ENCODE results near the gene EME2. TPM values are rescaled to one million over a fixed set of nuclear protein-coding genes. Genes with fewer than 3 reads are reported as not detected.
A peak's percentile ranks its signal among the peaks of the same experiment; 100 is the strongest.

The EME2 gene
- total RNA-seq, 1 donor from 2014 or later = 23.3 TPM

DNA sequence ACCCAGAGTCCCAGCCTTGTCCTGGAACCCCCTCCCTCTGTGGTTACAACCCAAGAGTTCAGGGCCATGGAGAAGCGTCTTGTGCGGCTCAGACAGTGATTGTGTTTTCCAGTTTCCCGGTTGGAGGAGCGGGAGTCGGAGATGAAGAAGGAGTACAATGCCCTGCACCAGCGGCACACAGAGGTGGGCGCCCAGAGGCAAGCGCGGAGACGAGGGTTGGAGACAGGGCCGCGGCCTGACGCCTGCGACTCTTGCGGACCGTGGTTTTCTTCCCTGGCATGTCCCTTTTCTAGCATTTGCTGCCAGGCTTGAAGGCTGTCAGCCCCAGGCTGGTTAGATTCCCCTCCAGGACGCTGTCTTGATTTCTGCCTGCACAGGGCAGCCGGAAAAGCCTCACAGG, 43.6 kb upstream of the EME2 start:
- Histone ChIP-seq H3K79me2 (ENCODE audit: insufficient read depth, low read length) (peaks cover 40% of the 10 kb centered on the region), H3K4me2 (ENCODE audit: low read length) (no peak overlapping the region), H3K27ac (ENCODE audit: low read depth, low read length) (no peak overlapping the region), H3K4me1 (ENCODE audit: insufficient read depth, low read length) (no peaks in the 10 kb centered on the region), H3K4me3 (ENCODE audit: insufficient read depth, low read depth, low read length) (no peak overlapping the region), H3K9ac (ENCODE audit: low read length) (no peak overlapping the region), H3K9me3 (ENCODE audit: insufficient read depth, low read depth, low read length) (no peaks in the 10 kb centered on the region), H3K27me3 (ENCODE audit: insufficient read depth, low read length) (no peaks in the 10 kb centered on the region), H4K20me1 (ENCODE audit: insufficient read depth, low read length) (peaks cover 54% of the 10 kb centered on the region), H3K36me3 (ENCODE audit: insufficient read depth, low read length) (peaks cover 7% of the 10 kb centered on the region), H2AFZ (ENCODE audit: low read depth, low read length) (no peak overlapping the region)
- H3K9me3 Mint-ChIP-seq (ENCODE audit: unreplicated experiment) = no peaks in the 10 kb centered on the region
- H3K4me3 Mint-ChIP-seq (ENCODE audit: unreplicated experiment) = no peak overlapping the region
- H3K27me3 Mint-ChIP-seq (ENCODE audit: low read depth, unreplicated experiment) = no peaks in the 10 kb centered on the region
- H3K36me3 Mint-ChIP-seq (ENCODE audit: low read depth, unreplicated experiment) = peaks cover 9% of the 10 kb centered on the region
- FAIRE-seq = no peak
- peak overlapping the region; percentile 34 for H3K27ac Mint-ChIP-seq (ENCODE audit: unreplicated experiment)
- no peak for TF ChIP-seq EZH2 (IDR thresholded peaks at IDR 0.05; ENCODE audit: insufficient read depth, low read length)
- TF ChIP-seq, protein P1, sequence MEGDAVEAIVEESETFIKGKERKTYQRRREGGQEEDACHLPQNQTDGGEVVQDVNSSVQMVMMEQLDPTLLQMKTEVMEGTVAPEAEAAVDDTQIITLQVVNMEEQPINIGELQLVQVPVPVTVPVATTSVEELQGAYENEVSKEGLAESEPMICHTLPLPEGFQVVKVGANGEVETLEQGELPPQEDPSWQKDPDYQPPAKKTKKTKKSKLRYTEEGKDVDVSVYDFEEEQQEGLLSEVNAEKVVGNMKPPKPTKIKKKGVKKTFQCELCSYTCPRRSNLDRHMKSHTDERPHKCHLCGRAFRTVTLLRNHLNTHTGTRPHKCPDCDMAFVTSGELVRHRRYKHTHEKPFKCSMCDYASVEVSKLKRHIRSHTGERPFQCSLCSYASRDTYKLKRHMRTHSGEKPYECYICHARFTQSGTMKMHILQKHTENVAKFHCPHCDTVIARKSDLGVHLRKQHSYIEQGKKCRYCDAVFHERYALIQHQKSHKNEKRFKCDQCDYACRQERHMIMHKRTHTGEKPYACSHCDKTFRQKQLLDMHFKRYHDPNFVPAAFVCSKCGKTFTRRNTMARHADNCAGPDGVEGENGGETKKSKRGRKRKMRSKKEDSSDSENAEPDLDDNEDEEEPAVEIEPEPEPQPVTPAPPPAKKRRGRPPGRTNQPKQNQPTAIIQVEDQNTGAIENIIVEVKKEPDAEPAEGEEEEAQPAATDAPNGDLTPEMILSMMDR (IDR thresholded peaks at IDR 0.05; ENCODE audit: insufficient read depth, low read depth, low read length) = no peak
- no peak for DNase-seq (ENCODE audit: low read depth)
- no peaks in the 10 kb centered on the region for H3K4me1 Mint-ChIP-seq (ENCODE audit: low read depth, unreplicated experiment)

DNA sequence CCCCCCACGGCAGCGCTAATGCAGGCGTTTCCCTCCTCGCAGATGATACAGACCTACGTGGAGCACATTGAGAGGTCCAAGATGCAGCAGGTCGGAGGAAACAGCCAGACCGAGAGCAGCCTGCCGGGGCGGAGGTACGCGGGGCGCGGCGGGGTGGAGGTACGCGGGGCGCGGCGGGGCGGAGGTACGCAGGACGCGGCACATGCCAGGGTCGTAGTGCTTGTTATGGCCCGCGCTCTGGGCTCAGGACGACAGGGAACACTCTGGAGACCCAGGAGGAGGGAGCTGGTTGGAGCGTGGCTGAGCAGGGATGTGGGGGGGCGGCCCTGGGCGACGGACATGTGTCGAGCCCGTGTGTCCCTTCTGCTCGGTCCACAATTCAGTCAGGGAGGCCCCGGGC, 43.2 kb upstream of the EME2 start:
- Histone ChIP-seq H4K20me1 (ENCODE audit: insufficient read depth, low read length) (peaks cover 53% of the 10 kb centered on the region), H3K27ac (ENCODE audit: low read depth, low read length) (no peak overlapping the region), H3K9me3 (ENCODE audit: insufficient read depth, low read depth, low read length) (no peaks in the 10 kb centered on the region), H3K9ac (ENCODE audit: low read length) (no peak overlapping the region), H3K4me1 (ENCODE audit: insufficient read depth, low read length) (no peaks in the 10 kb centered on the region), H3K4me2 (ENCODE audit: low read length) (no peak overlapping the region), H3K79me2 (ENCODE audit: insufficient read depth, low read length) (peaks cover 40% of the 10 kb centered on the region), H3K36me3 (ENCODE audit: insufficient read depth, low read length) (peaks cover 7% of the 10 kb centered on the region), H2AFZ (ENCODE audit: low read depth, low read length) (no peak overlapping the region), H3K4me3 (ENCODE audit: insufficient read depth, low read depth, low read length) (no peak overlapping the region), H3K27me3 (ENCODE audit: insufficient read depth, low read length) (no peaks in the 10 kb centered on the region)
- DNase-seq (ENCODE audit: low read depth) (no peak), FAIRE-seq (no peak)
- Mint-ChIP-seq H3K4me1 (ENCODE audit: low read depth, unreplicated experiment) (no peaks in the 10 kb centered on the region), H3K36me3 (ENCODE audit: low read depth, unreplicated experiment) (peaks cover 9% of the 10 kb centered on the region), H3K4me3 (ENCODE audit: unreplicated experiment) (no peak overlapping the region), H3K27ac (ENCODE audit: unreplicated experiment) (peak overlapping the region; percentile 34), H3K27me3 (ENCODE audit: low read depth, unreplicated experiment) (no peaks in the 10 kb centered on the region), H3K9me3 (ENCODE audit: unreplicated experiment) (no peaks in the 10 kb centered on the region)
- no peak for TF ChIP-seq EZH2 (IDR thresholded peaks at IDR 0.05; ENCODE audit: insufficient read depth, low read length)
- TF ChIP-seq, protein P1 (IDR thresholded peaks at IDR 0.05; ENCODE audit: insufficient read depth, low read depth, low read length) = no peak

DNA sequence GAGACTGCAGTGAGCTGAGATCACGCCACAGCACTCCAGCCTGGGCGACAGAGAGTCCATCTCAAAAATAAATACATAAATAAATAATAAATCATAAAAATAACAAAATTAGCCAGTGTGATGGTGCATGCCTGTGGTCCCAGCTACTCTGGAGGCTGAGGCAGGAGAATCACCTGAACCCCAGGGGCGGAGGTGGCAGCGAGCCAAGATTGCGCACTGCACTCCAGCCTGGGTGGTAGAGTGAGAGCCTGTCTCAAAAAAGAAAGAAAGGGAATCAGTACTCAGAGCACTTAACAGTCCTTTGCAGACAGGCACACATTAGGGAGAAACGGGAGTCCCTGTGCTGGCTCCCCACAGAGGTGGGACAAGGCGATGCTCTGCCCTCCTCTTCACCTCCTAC, 41.5 kb upstream of the EME2 start:
- peaks cover 62% of the 10 kb centered on the region for H4K20me1 ChIP-seq (ENCODE audit: insufficient read depth, low read length)
- H3K36me3 Mint-ChIP-seq (ENCODE audit: low read depth, unreplicated experiment) = peaks cover 12% of the 10 kb centered on the region
- peaks cover 12% of the 10 kb centered on the region for H3K36me3 ChIP-seq (ENCODE audit: insufficient read depth, low read length)
- H3K9me3 Mint-ChIP-seq (ENCODE audit: unreplicated experiment) = no peaks in the 10 kb centered on the region
- H2AFZ ChIP-seq (ENCODE audit: low read depth, low read length) = no peak overlapping the region
- H3K4me2 ChIP-seq (ENCODE audit: low read length) = no peak overlapping the region
- H3K9me3 ChIP-seq (ENCODE audit: insufficient read depth, low read depth, low read length) = peaks cover 11% of the 10 kb centered on the region
- H3K27me3 Mint-ChIP-seq (ENCODE audit: low read depth, unreplicated experiment) = no peaks in the 10 kb centered on the region
- peaks cover 48% of the 10 kb centered on the region for H3K79me2 ChIP-seq (ENCODE audit: insufficient read depth, low read length)
- H3K4me3 ChIP-seq (ENCODE audit: insufficient read depth, low read depth, low read length) = no peak overlapping the region
- FAIRE-seq = no peak
- no peaks in the 10 kb centered on the region for H3K4me1 ChIP-seq (ENCODE audit: insufficient read depth, low read length)
- H3K27ac ChIP-seq (ENCODE audit: low read depth, low read length) = no peak overlapping the region
- no peak for DNase-seq (ENCODE audit: low read depth)
- no peak overlapping the region for H3K9ac ChIP-seq (ENCODE audit: low read length)
- H3K27me3 ChIP-seq (ENCODE audit: insufficient read depth, low read length) = no peaks in the 10 kb centered on the region
- TF ChIP-seq EZH2 (IDR thresholded peaks at IDR 0.05; ENCODE audit: insufficient read depth, low read length) = no peak
- TF ChIP-seq, protein P1 (IDR thresholded peaks at IDR 0.05; ENCODE audit: insufficient read depth, low read depth, low read length) = no peak
- H3K4me3 Mint-ChIP-seq (ENCODE audit: unreplicated experiment) = no peak overlapping the region
- H3K4me1 Mint-ChIP-seq (ENCODE audit: low read depth, unreplicated experiment) = no peaks in the 10 kb centered on the region
- no peak overlapping the region for H3K27ac Mint-ChIP-seq (ENCODE audit: unreplicated experiment)

Measured in astrocyte (in vitro differentiated cells and primary cell).